Progenitor cell of endocrine pancreas (in vitro differentiated cells): Measurements from ENCODE around the gene SMC5. TPM values are rescaled to one million over a fixed set of nuclear protein-coding genes. Genes with fewer than 3 reads are reported as not detected.

ENCODE experiments used
- DNase-seq: peaks from one replicate; pipeline ENCODE4 v3.0.0; 2021; ENCODE audit warnings: low spot score; ENCODE audit not compliant: unreplicated experiment
- H3K27ac Mint-ChIP-seq: 2 replicates; pipeline ENCODE4 v1.8.0; 2021; ENCODE audit warnings: mild to moderate bottlenecking, moderate library complexity, mixed read lengths
- H3K27me3 Mint-ChIP-seq: 2 replicates; pipeline ENCODE4 v1.8.0; 2021; ENCODE audit warnings: mixed read lengths
- H3K36me3 Mint-ChIP-seq: 2 replicates; pipeline ENCODE4 v1.8.0; 2022; ENCODE audit warnings: mixed read lengths; ENCODE audit not compliant: insufficient read depth
- H3K4me1 Mint-ChIP-seq: 2 replicates; pipeline ENCODE4 v1.8.0; 2021; ENCODE audit warnings: low read depth, mixed read lengths
- H3K4me3 Mint-ChIP-seq: 2 replicates; pipeline ENCODE4 v1.8.0; 2021; ENCODE audit warnings: low read depth, mild to moderate bottlenecking, moderate library complexity, mixed read lengths
- H3K9me3 Mint-ChIP-seq: 2 replicates; pipeline ENCODE4 v1.8.0; 2021; ENCODE audit warnings: low read depth, mixed read lengths
- CTCF ChIP-seq: fragments of 200-600 bp; sonication (generic); IDR thresholded peaks from one replicate; pipeline ENCODE4 v1.5.0; 2021; ENCODE audit warnings: antibody characterized with exemption, mild to moderate bottlenecking; ENCODE audit not compliant: unreplicated experiment
- total RNA-seq: library from RNA; stranded (reverse); gene quantifications from 2 replicates; pipeline ENCODE4 v1.2.1, GENCODE V29; 2021

The SMC5 gene
- total RNA-seq, 1 donor from 2014 or later: 42.8 TPM

GRCh38 chr9:70402213-70402612, 143.4 kb downstream of the SMC5 start:
- Mint-ChIP-seq H3K4me3 (no peak overlapping the region), H3K9me3 (no peaks in the 10 kb centered on the region), H3K4me1 (peaks cover 3% of the 10 kb centered on the region), H3K27ac (no peak overlapping the region), H3K27me3 (peaks cover 12% of the 10 kb centered on the region), H3K36me3 (no peaks in the 10 kb centered on the region)
- DNase-seq: no peak
- no peak for TF ChIP-seq CTCF

DNA sequence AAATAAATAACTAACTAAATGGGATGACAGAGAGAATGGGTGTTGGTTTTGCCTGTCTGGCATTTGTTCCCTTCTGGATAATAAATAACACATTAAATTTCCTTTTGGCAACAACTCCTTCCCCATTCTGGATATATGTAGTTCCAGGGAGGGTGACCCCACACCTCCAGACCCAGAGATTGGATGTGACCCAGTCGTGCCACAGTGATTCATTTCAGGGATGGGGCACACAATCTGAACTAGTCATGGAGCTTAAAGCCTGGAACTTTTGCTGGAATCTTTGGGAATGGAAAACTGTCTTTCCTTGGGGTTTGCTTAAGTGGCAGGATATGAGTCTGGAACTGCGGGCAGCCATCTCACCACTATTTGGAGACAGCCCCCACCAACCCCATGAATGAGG, 144.4 kb downstream of the SMC5 start:
- Mint-ChIP-seq H3K27me3 (peaks cover 12% of the 10 kb centered on the region), H3K9me3 (no peaks in the 10 kb centered on the region), H3K4me1 (peaks cover 3% of the 10 kb centered on the region), H3K4me3 (no peak overlapping the region), H3K27ac (no peak overlapping the region), H3K36me3 (no peaks in the 10 kb centered on the region)
- DNase-seq: no peak
- TF ChIP-seq CTCF: no peak

- H3K27ac Mint-ChIP-seq: no peak overlapping the region
- no peak overlapping the region for H3K4me3 Mint-ChIP-seq
- no peak for DNase-seq
- H3K36me3 Mint-ChIP-seq: no peaks in the 10 kb centered on the region
- H3K27me3 Mint-ChIP-seq: peaks cover 12% of the 10 kb centered on the region
- TF ChIP-seq CTCF: no peak
- no peaks in the 10 kb centered on the region for H3K9me3 Mint-ChIP-seq
- peaks cover 3% of the 10 kb centered on the region for H3K4me1 Mint-ChIP-seq
These were observed 144.8 kb downstream of the SMC5 start for GRCh38 chr9:70403618-70404025.

- H3K4me3 Mint-ChIP-seq: no peak overlapping the region
- H3K36me3 Mint-ChIP-seq: no peaks in the 10 kb centered on the region
- peaks cover 12% of the 10 kb centered on the region for H3K27me3 Mint-ChIP-seq
- H3K4me1 Mint-ChIP-seq: peaks cover 3% of the 10 kb centered on the region
- H3K9me3 Mint-ChIP-seq: no peaks in the 10 kb centered on the region
- TF ChIP-seq CTCF: no peak
- no peak overlapping the region for H3K27ac Mint-ChIP-seq
- no peak for DNase-seq
These were observed 145.5 kb downstream of the SMC5 start for GRCh38 chr9:70404261-70404660.

Other genes with a start within 250 kb of the SMC5 start
- 0.27 and 0.60 TPM in 2 replicates for gene MAMDC2, start 215.1 kb upstream of the SMC5 start, total RNA-seq
- 0.47 and 0.57 TPM in 2 replicates for gene KLF9, start 155.7 kb downstream of the SMC5 start, total RNA-seq